GM12892 (cell line): ENCODE measurements around the gene INHBC.

ENCODE experiments used
- POLR2A ChIP-seq: IDR thresholded peaks from 2 replicates; pipeline ENCODE4 v1.6.1; 2011; ENCODE audit warnings: low read depth, low read length, control low read depth
- POLR2AphosphoS5 ChIP-seq: IDR thresholded peaks from 2 replicates; pipeline ENCODE4 v1.6.1; 2011; ENCODE audit warnings: low read depth, low read length, control low read depth

DNA sequence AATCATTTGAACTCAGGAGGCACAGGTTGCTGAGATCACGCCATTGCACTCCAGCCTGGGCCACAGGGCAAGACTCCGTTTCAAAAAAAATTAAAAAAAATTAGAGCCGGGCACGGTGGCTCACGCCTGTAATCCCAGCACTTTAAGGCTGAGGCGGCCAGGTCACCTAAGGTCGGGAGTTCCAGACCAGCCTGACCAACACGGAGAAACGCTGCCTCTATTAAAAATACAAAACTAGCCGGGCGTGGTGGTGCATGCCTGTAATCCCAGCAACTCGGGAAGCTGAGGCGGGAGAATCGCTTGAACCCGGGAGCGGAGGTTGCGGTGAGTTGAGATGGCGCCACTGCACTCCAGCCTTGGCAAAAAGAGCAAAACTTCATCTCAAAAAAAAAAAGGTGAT, 39.5 kb upstream of the INHBC start:
- TF ChIP-seq POLR2A (no peak), POLR2AphosphoS5 (no peak)
